WTC11 (cell line): ENCODE data around the gene MED9. TPM values are rescaled to one million over a fixed set of nuclear protein-coding genes. Genes with fewer than 3 reads are reported as not detected.

ENCODE experiments used
- ATAC-seq: fragments of 200-7000 bp; cut with Tn5 transposase; 2 replicates; pipeline ENCODE4 v1.10.0; 2021; ENCODE audit warnings: mild to moderate bottlenecking, moderate library complexity
- CTCF ChIA-PET: fragments of 300-600 bp; sonication (Branson Sonifier 250); formaldehyde crosslinking; loops from one replicate; lab custom pipeline; 2021; ENCODE audit warnings: antibody characterized with exemption; lab: Charles Lee
- POLR2A ChIA-PET: fragments of 350-600 bp; sonication (Branson Sonifier 250); formaldehyde crosslinking; loops from one replicate; lab custom pipeline; 2021; ENCODE audit warnings: antibody characterized with exemption; lab: Charles Lee
- DNase-seq: peaks from one replicate; pipeline ENCODE4 v3.0.0; 2021; ENCODE audit warnings: low spot score
- H3K27ac Mint-ChIP-seq: 2 replicates; pipeline ENCODE4 v1.8.0; 2021; ENCODE audit warnings: mixed read lengths
- H3K27me3 Mint-ChIP-seq: 2 replicates; pipeline ENCODE4 v1.8.0; 2021; ENCODE audit warnings: low read depth, mild to moderate bottlenecking, moderate library complexity, mixed read lengths
- H3K36me3 Mint-ChIP-seq: 2 replicates; pipeline ENCODE4 v1.8.0; 2021; ENCODE audit warnings: mixed read lengths
- H3K4me1 Mint-ChIP-seq: 2 replicates; pipeline ENCODE4 v1.8.0; 2022; ENCODE audit warnings: mixed read lengths
- H3K4me3 Mint-ChIP-seq: 2 replicates; pipeline ENCODE4 v1.8.0; 2021; ENCODE audit warnings: mild to moderate bottlenecking, moderate library complexity, mixed read lengths
- H3K9me3 Mint-ChIP-seq: 2 replicates; pipeline ENCODE4 v1.8.0; 2021; ENCODE audit warnings: mixed read lengths
- ATF1 ChIP-seq: sonication (generic); formaldehyde crosslinking; IDR thresholded peaks from 2 replicates; pipeline ENCODE4 v1.8.1; 2023; ENCODE audit warnings: mild to moderate bottlenecking, moderate library complexity, missing genetic modification reagents
- ATF3 ChIP-seq: sonication (generic); formaldehyde crosslinking; conservative IDR thresholded peaks from 2 replicates; pipeline ENCODE4 v1.8.1; 2022; ENCODE audit warnings: mild to moderate bottlenecking, missing genetic modification reagents
- CREB1 ChIP-seq: sonication (generic); formaldehyde crosslinking; IDR thresholded peaks from 2 replicates; pipeline ENCODE4 v1.8.0; 2023; ENCODE audit warnings: mild to moderate bottlenecking, missing genetic modification reagents
- CTCF ChIP-seq: fragments of 200-600 bp; IDR thresholded peaks from 2 replicates; pipeline ENCODE4 v1.8.0; 2022; ENCODE audit warnings: antibody characterized with exemption
- ERG ChIP-seq: fragments of 250-450 bp; sonication (Bioruptor Pico); IDR thresholded peaks from 2 replicates; pipeline ENCODE4 v1.8.0; 2021; ENCODE audit warnings: mild to moderate bottlenecking
- ETV6 ChIP-seq: sonication (generic); formaldehyde crosslinking; IDR thresholded peaks from 2 replicates; pipeline ENCODE4 v1.8.1; 2022; ENCODE audit warnings: mild to moderate bottlenecking, missing genetic modification reagents
- FOXP4 ChIP-seq: sonication (generic); formaldehyde crosslinking; IDR thresholded peaks from 2 replicates; pipeline ENCODE4 v1.8.0; 2022; ENCODE audit warnings: mild to moderate bottlenecking, missing genetic modification reagents
- GTF2I ChIP-seq: fragments of 250-450 bp; sonication (Bioruptor Pico); conservative IDR thresholded peaks from 2 replicates; pipeline ENCODE4 v1.4.0; 2021; ENCODE audit warnings: mild to moderate bottlenecking
- OVOL2 ChIP-seq: fragments of 250-450 bp; sonication (Bioruptor Pico); IDR thresholded peaks from 2 replicates; pipeline ENCODE4 v1.9.0; 2021; ENCODE audit warnings: mild to moderate bottlenecking, borderline replicate concordance
- USF1 ChIP-seq: sonication (generic); formaldehyde crosslinking; IDR thresholded peaks from 2 replicates; pipeline ENCODE4 v1.8.0; 2022; ENCODE audit warnings: mild to moderate bottlenecking, missing genetic modification reagents
- ZBTB43 ChIP-seq: sonication (generic); formaldehyde crosslinking; IDR thresholded peaks from 2 replicates; pipeline ENCODE4 v1.8.1; 2023; ENCODE audit warnings: mild to moderate bottlenecking, missing genetic modification reagents
- ZNF121 ChIP-seq: sonication (generic); formaldehyde crosslinking; IDR thresholded peaks from 2 replicates; pipeline ENCODE4 v1.8.0; 2023; ENCODE audit warnings: missing genetic modification reagents
- ZNF232 ChIP-seq: sonication (generic); formaldehyde crosslinking; IDR thresholded peaks from 2 replicates; pipeline ENCODE4 v1.8.0; 2022; ENCODE audit warnings: mild to moderate bottlenecking, missing genetic modification reagents
- ZNF263 ChIP-seq: sonication (generic); formaldehyde crosslinking; IDR thresholded peaks from 2 replicates; pipeline ENCODE4 v1.8.1; 2022; ENCODE audit warnings: low read depth, mild to moderate bottlenecking, moderate library complexity, missing genetic modification reagents
- total RNA-seq: library from RNA; stranded (reverse); gene quantifications from 3 replicates; pipeline ENCODE4 v1.2.3, GENCODE V29; 2021

MED9 gene
- total RNA-seq, 1 experiment from 2014 or later, result 21.1 TPM

GRCh38 chr17:17479209-17479608 is 2.4 kb downstream of the MED9 start:
- no peaks in the 10 kb centered on the region for H3K9me3 Mint-ChIP-seq

More at GRCh38 chr17:17479209-17479608, 2.4 kb downstream of the MED9 start:
- ChIA-PET CTCF (interaction anchor here (1.2 kb wide), 1 partner anchor 18 kb away, joined by 3 read pairs; no protein-coding TSS in a partner anchor), POLR2A (interaction anchor here (0.7 kb wide), 1 partner anchor 199 kb away, joined by 4 read pairs; no protein-coding TSS in a partner anchor)
- no peak for DNase-seq
- TF ChIP-seq CREB1 (CRISPR knock-in tag) (no peak), OVOL2 (CRISPR knock-in tag) (no peak), GTF2I (no peak), ZNF232 (CRISPR knock-in tag) (no peak), CTCF (no peak), ATF3 (CRISPR knock-in tag) (no peak), ERG (CRISPR knock-in tag) (no peak), ATF1 (no peak), ZNF121 (CRISPR knock-in tag) (no peak), ETV6 (CRISPR knock-in tag) (no peak), ZBTB43 (CRISPR knock-in tag) (no peak), ZNF263 (CRISPR knock-in tag) (no peak), USF1 (no peak), FOXP4 (CRISPR knock-in tag) (no peak)
- Mint-ChIP-seq H3K4me1 (peaks cover 17% of the 10 kb centered on the region), H3K4me3 (no peak overlapping the region), H3K27ac (no peak overlapping the region; the same call in none of the 2 replicates), H3K36me3 (peaks cover 3% of the 10 kb centered on the region; the same call in 1 of the 2 replicates), H3K27me3 (peaks cover under 1% of the 10 kb centered on the region; the same call in 1 of the 2 replicates)
- no peak for ATAC-seq
